Measurements from ENCODE around the gene CHN1.

The CHN1 gene

GRCh38 chr2:175009917-175010621, 4.9 kb upstream of the CHN1 start:
- no peak for DNase-seq

DNA sequence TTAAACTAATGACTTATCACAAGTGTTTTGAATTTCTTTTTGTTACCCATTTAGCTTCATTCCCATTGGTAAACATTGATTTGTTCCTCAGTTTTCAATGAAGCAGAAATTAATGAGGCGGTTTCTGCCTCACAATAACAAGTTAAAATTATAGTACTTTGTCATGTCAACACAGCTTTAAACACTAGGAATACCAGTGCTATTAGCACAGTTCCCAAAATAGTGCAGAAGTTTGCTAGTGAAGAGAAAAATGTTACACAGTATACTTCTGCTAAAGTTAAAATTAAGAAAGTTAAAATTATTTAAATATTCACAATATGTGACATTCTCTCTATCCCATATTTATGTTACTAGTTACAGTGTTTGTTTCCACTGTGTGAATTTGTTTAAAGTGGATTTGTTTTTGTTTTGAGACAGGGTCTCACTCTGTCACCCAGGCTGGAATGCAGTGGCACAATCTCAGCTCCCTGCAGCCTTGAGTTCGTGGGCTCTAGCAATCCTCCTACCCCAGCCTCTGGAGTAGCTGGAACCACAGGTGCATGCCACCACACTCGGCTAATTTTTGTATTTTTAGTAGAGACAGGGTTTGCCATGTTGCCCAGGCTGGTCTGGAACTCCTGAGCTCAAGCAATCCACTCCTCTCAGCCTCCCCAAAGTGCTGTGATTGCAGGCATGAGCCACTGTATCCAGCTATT, 3.8 kb upstream of the CHN1 start:
- no peak for DNase-seq

DNA sequence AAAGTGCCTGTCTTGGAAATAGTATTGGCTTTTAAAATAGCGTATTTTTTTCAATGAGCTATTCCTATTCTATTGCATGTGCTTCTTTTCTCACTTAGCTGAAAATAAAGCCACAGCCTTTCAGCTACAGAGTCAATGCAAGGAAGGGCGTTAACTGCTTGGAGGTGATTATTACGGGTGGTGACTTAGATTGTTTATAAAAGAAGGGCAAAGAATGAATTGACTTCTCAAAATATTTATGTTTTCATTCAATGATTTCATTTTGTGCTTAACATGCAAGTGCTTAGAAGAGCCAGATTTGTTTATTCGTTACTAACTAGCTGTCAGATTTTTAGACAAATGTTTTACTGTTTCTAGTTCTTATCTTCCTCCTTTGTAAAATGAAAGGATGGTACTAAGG, 2.8 kb upstream of the CHN1 start:
- DNase-seq = no peak

- no peak for DNase-seq
Observed at GRCh38 chr2:175007510-175007909, 2.3 kb upstream of the CHN1 start.

DNA sequence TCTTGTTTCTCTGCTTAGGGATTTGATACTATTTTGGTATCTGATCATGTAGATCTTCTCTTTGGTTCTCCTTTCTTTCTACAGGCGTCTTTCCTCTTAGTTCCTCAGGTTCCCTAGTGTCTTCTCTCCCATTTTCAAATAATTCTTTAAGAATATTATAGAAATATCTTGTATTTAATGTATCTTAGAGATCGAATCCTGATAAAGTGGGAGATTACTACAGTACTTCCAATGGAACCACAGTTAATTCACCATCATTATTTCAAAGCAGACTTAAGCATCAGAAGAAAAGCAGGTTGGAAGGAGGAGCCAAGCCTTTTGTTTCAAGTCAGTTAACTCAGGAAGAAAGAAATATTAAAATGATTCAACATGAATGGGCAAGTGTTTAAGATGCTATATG, 1.1 kb upstream of the CHN1 start:
- DNase-seq = no peak

- no peak for DNase-seq
Observed at GRCh38 chr2:175005733-175006264, 618 bp upstream of the CHN1 start.

DNA sequence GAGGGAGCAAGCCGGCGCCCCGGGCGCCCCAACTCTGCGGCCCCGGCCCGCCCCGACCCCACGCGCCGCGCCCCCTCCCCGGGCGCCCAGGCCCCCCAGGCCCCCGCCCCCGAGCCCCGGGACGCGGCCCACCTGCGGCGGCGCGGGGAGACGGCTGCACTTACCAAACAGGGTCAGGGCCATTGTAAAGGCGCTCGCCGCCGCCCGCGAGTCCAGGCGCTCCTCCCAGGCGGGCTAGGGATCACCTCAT, 526 bp downstream of the CHN1 start:
- no peak for DNase-seq

DNA sequence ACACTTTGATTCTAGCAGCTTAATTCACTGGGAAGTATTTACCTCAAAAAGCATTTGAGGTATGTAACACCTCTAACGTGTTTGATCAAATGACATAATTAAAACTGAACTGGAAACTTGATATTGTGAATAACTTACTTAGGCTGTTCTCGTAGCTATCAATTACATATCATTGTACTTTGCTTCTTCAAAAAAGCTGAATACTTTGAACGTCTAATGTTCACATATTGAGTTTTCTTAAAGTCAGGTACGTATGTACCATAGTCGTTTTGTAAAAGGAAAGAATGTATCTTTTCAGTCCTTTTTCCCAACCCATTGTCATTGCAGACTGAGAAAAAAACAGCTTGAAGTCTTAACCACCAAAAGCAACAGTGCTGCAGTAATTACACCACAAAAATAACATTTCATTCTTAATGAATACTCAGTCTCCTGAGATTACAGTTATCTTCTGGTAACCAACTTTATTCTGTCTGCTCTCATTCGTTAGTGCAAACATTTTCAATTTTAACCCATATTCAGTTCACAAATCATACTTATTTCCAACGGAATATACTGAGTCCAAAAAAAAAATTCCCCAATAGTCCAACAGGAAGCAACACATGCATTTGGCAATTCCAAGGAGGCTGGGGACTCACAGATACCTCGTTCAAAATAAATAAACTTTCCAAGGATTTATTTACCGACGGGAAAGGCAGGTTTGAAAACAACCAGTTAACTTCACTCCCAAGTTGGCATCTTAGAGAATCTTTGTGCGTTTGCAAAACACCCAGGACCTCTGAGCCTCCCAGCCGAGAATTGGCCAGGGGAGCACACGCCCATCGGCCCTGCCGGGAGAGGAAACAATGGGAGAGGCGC, 1.1 kb downstream of the CHN1 start:
- DNase-seq = peak; percentile 12

- DNase-seq = no peak
Observed at GRCh38 chr2:175002547-175003274, 2.5 kb downstream of the CHN1 start.

DNA sequence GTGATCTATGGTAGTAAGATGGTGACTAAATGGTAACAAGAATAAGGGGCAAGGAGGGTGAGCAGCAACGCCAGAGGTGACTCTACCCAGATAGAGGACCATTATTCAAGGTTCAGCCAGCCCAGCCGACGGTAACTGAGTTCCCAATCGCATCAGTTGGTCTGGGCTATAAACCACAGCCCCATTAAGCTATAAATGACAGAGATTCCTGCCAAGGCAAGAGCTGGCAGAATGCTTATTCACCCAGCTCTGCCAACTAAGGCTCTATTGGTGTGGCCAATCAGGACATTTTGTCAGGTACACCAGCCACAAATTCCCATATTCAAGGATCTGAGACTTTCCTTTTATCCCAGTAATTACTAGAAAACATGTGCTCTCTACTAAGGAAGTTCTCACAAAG, 3.6 kb downstream of the CHN1 start:
- DNase-seq = no peak

GRCh38 chr2:174997110-174997509, 8.1 kb downstream of the CHN1 start:
- DNase-seq = no peak

DNA sequence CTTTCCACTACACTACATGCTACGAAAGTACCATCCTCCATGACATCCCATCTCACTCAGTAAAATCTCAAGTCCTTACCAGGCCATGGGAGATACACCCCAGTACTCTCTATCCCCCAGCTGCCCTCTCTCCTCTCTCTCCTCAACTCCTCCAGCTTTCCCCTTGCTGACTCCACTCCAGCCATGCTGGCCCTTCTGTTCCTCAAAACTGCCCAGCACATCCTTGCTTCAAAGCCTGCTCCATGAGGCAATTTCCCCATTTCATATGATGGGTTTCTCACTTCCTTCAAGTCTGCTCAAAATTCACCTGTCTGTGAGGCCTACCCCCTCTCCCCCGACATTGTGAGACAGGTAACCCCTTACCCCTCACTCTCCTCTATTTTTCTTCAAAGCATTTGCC, 8.6 kb downstream of the CHN1 start:
- DNase-seq = no peak

GRCh38 chr2:174994381-174994780, 10.8 kb downstream of the CHN1 start:
- no peak for DNase-seq

DNA sequence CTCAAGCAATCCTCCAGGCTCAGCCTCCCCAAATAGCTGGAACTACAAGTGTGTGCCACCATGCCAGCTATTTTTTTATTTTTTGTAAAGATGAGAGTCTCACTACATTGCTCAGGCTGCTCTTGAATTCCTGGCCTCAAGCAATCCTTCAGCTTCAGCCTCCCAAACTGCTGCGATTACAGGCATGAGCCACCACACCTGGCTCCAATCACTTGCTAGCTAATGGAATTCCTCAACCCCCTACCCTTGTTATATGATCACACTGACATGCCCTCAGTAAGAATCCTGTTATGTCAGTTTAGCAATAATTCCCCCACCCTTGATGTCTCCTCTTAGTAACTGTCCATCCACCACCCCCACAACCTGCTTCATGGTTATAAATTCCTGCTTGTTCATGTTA, 12.3 kb downstream of the CHN1 start:
- no peak for DNase-seq

- DNase-seq = peak; percentile 19
Observed at GRCh38 chr2:174985614-174986013, 19.6 kb downstream of the CHN1 start.

DNA sequence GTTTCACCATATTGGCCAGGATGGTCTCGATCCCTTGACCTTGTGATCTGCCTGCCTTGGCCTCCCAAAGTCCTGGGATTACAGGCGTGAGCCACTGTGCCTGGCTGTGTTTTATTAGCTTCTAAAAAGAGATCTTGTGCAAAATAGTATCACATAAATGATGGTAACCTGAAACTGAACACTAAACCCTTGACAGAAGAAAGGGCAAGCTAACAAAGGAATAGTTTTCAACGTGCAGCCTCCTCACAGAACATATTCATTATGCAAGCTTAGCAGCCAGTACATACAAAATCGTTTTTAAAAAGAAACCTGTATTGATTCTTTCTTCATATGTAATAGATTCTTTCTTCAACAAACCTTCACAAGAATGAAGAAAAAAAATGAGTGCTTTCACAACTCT, 20.6 kb downstream of the CHN1 start:
- no peak for DNase-seq

- no peak for DNase-seq
Observed at GRCh38 chr2:174981331-174981730, 23.9 kb downstream of the CHN1 start.

DNA sequence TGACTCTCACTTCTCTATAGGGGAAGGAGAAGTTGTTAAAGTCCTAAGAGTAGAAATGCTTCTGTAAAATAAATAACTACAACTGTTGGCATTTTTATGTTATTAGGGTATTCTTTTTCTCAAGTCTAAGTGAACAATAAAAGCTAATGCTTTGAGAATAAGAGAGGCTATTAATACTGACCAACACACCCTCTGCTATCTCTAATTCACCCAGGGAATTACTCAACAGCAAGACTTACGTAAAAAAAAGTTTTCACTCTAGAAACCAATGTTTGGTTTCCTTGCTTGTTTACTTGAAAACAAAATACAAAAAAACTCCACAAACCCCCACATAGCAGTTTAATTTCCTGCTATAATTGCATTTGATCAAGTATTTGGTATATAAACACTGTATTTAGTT, 25.2 kb downstream of the CHN1 start:
- DNase-seq = no peak

- no peak for DNase-seq
Observed at GRCh38 chr2:174977364-174977763, 27.8 kb downstream of the CHN1 start.

- no peak for DNase-seq
Observed at GRCh38 chr2:174974131-174974530, 31.1 kb downstream of the CHN1 start.

- no peak for DNase-seq
Observed at GRCh38 chr2:174972924-174973323, 32.3 kb downstream of the CHN1 start.

- DNase-seq = no peak
Observed at GRCh38 chr2:174971868-174972781, 33.1 kb downstream of the CHN1 start.

Measured in OCI-M1 (cell line).